Measurements from ENCODE around the gene NRK. TPM values are rescaled to one million over a fixed set of nuclear protein-coding genes. Genes with fewer than 3 reads are reported as not detected.
"Not testable (repeated sequence)": the region's sequence is repeated elsewhere in the genome, so short reads cannot be mapped to it uniquely, and the experiment has no call there.

NRK gene
- total RNA-seq, 2 experiments from 2014 or later = not detected

DNA sequence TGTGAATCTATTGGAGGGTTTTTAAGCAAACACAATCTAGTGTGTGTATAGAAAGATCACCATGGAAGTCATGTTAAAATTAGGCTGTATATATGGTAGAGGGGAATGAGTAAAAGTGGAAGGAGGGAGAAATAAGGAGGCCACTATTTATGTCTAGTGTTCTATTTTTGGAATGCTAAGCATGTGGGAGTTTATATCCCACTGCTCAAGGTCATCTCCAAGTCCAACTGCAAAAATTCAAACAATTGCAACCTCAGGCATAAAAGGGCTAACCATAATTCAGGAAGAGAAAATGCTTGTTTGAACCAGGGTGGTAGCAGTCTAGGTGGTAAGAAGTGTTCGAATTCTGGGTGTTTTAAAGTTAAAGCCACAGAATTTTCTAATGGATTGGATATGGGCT is 177.0 kb downstream of the NRK start:
- H3K27ac Mint-ChIP-seq = no peak overlapping the region
- POLR2A ChIA-PET = no interaction called here
- intact Hi-C loops (cut with micrococcal nuclease) = no loop called here
- no peaks in the 10 kb centered on the region for H3K36me3 Mint-ChIP-seq (ENCODE audit: low read depth)
- H3K4me3 Mint-ChIP-seq = no peak overlapping the region
- no peaks in the 10 kb centered on the region for H3K27me3 Mint-ChIP-seq
- CTCF ChIA-PET = no interaction called here
- no peaks in the 10 kb centered on the region for H3K4me1 Mint-ChIP-seq (ENCODE audit: low read depth)
- DNase-seq = no peak
- no peak for ATAC-seq
- no peaks in the 10 kb centered on the region for H3K9me3 Mint-ChIP-seq
- TF ChIP-seq, protein P1, sequence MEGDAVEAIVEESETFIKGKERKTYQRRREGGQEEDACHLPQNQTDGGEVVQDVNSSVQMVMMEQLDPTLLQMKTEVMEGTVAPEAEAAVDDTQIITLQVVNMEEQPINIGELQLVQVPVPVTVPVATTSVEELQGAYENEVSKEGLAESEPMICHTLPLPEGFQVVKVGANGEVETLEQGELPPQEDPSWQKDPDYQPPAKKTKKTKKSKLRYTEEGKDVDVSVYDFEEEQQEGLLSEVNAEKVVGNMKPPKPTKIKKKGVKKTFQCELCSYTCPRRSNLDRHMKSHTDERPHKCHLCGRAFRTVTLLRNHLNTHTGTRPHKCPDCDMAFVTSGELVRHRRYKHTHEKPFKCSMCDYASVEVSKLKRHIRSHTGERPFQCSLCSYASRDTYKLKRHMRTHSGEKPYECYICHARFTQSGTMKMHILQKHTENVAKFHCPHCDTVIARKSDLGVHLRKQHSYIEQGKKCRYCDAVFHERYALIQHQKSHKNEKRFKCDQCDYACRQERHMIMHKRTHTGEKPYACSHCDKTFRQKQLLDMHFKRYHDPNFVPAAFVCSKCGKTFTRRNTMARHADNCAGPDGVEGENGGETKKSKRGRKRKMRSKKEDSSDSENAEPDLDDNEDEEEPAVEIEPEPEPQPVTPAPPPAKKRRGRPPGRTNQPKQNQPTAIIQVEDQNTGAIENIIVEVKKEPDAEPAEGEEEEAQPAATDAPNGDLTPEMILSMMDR (IDR thresholded peaks at IDR 0.05) = no peak

DNA sequence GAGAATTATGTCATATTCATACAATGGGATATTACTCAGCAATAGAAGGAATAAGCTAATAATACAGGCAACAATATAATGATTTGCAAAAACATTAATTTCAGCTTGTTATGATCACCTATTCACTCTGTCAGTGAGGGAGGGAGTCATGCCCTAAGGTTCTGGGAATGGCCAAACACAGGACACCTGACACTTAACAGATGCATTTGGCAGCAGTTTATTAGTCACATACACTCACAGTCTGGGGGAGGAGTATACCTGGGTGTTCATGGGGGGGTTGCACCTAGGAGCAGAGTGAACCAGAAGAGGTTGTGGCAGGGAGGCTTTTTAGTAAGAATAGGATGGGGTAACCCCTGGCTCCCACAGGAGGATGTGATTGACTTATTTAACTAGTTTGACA is 177.9 kb downstream of the NRK start:
- POLR2A ChIA-PET = no interaction called here
- no peak for DNase-seq

DNA sequence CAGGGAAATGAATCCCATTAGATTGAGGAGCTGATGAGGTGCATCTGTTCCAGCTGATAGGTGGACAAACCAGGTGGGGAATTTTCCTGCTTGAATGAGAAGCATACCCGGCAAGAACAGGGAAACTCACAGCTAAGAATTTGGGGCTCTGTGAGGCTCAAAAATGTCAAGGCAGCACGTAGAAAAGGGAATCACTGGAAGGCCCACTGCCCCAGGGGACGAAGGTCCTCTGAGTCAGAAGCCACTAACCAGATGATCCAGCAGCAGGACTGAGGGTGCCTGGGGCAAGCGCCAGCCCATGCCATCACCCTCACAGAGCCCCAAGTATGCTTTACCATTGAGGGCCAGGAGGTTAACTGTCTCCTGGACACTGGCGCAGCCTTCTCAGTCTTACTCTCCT is 178.3 kb downstream of the NRK start:
- DNase-seq; H3K4me3 Mint-ChIP-seq; CTCF ChIA-PET; H3K4me1 Mint-ChIP-seq (ENCODE audit: low read depth); POLR2A ChIA-PET; H3K27me3 Mint-ChIP-seq; intact Hi-C loops (cut with micrococcal nuclease); H3K27ac Mint-ChIP-seq; H3K9me3 Mint-ChIP-seq; ATAC-seq; H3K36me3 Mint-ChIP-seq (ENCODE audit: low read depth): not testable (repeated sequence)

More for the DNA sequence above, 177.9 kb downstream of the NRK start:
- intact Hi-C loops (cut with micrococcal nuclease) = no loop called here
- Mint-ChIP-seq H3K27ac (no peak overlapping the region), H3K4me3 (no peak overlapping the region), H3K9me3 (no peaks in the 10 kb centered on the region), H3K4me1 (ENCODE audit: low read depth) (no peaks in the 10 kb centered on the region), H3K27me3 (no peaks in the 10 kb centered on the region), H3K36me3 (ENCODE audit: low read depth) (no peaks in the 10 kb centered on the region)
- CTCF ChIA-PET = no interaction called here
- TF ChIP-seq, protein P1 (IDR thresholded peaks at IDR 0.05) = no peak
- ATAC-seq = no peak

DNA sequence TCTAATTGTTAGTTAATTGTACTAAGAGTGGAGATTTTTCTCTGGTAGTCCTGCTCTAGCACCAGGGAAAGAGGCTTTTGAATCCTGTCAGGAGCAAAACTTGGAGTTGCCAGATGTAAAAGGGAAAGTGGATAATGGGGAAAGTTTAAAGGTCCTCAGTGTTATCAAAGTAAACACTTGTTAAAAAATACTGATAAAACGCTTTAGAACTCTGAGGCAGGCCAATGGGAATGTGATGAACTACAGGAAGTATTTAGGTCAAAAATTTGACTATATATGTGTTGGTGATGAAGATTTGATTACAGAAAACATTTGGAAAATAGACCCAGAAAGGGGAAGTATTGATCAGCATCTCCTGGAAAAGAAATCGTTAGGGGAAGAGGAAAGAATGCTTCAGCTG is 183.3 kb downstream of the NRK start:
- Mint-ChIP-seq H3K27me3 (no peaks in the 10 kb centered on the region), H3K9me3 (no peaks in the 10 kb centered on the region), H3K27ac (no peak overlapping the region), H3K4me3 (no peak overlapping the region), H3K36me3 (ENCODE audit: low read depth) (no peaks in the 10 kb centered on the region), H3K4me1 (ENCODE audit: low read depth) (no peaks in the 10 kb centered on the region)
- ATAC-seq = no peak
- DNase-seq = no peak
- intact Hi-C loops (cut with micrococcal nuclease) = no loop called here
- POLR2A ChIA-PET = no interaction called here
- TF ChIP-seq, protein P1 (IDR thresholded peaks at IDR 0.05) = no peak
- CTCF ChIA-PET = no interaction called here

DNA sequence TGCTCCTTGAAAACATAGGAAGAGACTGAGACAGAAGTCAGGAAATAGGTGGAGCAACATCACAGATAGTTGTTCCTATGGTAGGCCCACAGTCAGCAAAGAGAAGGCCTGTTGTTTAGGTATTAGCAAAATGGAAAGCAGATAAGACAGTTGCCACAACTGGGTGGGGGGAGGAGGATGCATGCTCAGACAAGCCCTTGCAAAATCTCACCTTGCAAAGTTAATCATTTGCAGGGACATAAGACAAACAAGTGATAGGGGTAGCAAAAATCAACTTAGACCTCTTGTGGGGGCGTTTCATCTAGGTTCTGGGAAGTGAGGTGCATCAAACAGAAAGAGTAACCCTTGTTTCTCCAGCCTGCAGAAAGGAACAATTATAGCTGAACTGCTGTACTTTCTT is 185.5 kb downstream of the NRK start:
- TF ChIP-seq, protein P1 (IDR thresholded peaks at IDR 0.05) = no peak
- ChIA-PET CTCF (no interaction called here), POLR2A (no interaction called here)
- Mint-ChIP-seq H3K27ac (no peak overlapping the region), H3K9me3 (peaks cover 5% of the 10 kb centered on the region), H3K4me1 (ENCODE audit: low read depth) (no peaks in the 10 kb centered on the region), H3K4me3 (no peak overlapping the region), H3K36me3 (ENCODE audit: low read depth) (no peaks in the 10 kb centered on the region), H3K27me3 (no peaks in the 10 kb centered on the region)
- ATAC-seq (no peak), DNase-seq (no peak)
- intact Hi-C loops (cut with micrococcal nuclease) = no loop called here

Other genes starting within 250 kb of the NRK start
- not detected for gene SERPINA7, start 216.2 kb downstream of the NRK start, total RNA-seq

Data from activated CD8-positive, alpha-beta T cell treated with anti-CD3 and anti-CD28 coated beads for 36 hours (primary cell).